ENCODE measurements around the gene CCDC154. TPM values are rescaled to one million over a fixed set of nuclear protein-coding genes. Genes with fewer than 3 reads are reported as not detected.
"Not testable (repeated sequence)": the region's sequence is repeated elsewhere in the genome, so short reads cannot be mapped to it uniquely, and the experiment has no call there.

CCDC154 gene
- total RNA-seq, 1 donor = 0.21 TPM

DNA sequence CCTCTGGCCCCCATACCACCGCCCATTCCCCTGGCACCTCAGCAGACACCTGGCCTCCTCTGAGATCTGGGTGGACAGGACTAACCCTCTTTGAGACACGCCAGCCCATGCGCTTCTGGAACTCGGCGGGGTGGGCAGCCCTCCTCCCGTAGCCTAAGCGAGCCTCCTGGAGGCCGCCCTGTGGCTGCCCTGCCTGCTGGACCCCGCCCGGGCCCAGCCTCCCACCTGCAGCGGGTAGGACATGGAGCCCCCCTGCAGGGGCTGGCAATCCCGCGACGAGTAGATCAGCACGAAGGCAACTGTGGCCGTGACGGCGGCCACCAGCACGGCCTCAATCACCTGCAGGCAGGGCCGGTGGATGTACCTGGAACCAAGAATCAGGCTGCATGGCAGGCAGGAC is 8.2 kb upstream of the CCDC154 start:
- no peaks in the 10 kb centered on the region for H3K9me3 ChIP-seq (ENCODE audit: low read depth, low read length)
- H3K4me1 ChIP-seq (ENCODE audit: insufficient read depth, low read length) = no peaks in the 10 kb centered on the region
- H3K4me3 ChIP-seq (ENCODE audit: low read length) = no peak overlapping the region
- H3K27me3 ChIP-seq (ENCODE audit: insufficient read depth, low read length) = no peaks in the 10 kb centered on the region

DNA sequence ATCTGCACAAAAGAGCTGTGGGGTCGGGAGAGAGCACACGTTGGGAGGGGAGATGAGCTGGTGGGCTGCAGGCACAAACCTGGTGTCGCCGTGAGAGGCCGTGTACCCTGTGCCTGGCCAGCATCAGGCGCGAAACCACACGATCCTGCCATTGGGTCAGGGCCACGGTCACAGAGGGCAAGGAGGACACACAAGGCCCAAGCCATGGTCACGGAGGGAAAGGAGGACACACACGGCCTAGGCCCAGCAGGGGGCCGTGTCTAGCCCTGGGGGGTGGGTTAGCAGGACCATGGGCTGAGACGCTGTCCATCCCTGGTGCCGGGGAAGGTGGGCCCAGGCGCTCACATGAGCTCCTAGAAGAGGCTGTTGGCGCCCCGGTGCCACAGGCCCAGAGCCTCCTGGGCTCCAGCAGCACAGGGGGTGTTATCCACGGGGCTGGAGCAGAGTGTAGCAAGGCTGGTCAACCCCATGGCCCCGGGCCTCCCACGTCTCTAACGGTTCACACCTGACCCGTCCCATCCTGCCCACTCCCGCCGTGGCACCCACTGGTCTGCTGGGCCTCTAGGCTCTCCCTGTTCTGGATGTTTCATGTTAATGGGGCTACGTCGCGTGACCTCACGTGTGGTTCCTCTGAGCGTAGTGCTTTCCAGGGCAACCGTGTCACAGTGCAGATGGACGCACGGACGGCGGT is 7.5 kb upstream of the CCDC154 start:
- H3K4me1 ChIP-seq (ENCODE audit: insufficient read depth, low read length) = no peaks in the 10 kb centered on the region
- no peak overlapping the region for H3K4me3 ChIP-seq (ENCODE audit: low read length)
- H3K9me3 ChIP-seq (ENCODE audit: low read depth, low read length) = no peaks in the 10 kb centered on the region
- H3K27me3 ChIP-seq (ENCODE audit: insufficient read depth, low read length) = no peaks in the 10 kb centered on the region

DNA sequence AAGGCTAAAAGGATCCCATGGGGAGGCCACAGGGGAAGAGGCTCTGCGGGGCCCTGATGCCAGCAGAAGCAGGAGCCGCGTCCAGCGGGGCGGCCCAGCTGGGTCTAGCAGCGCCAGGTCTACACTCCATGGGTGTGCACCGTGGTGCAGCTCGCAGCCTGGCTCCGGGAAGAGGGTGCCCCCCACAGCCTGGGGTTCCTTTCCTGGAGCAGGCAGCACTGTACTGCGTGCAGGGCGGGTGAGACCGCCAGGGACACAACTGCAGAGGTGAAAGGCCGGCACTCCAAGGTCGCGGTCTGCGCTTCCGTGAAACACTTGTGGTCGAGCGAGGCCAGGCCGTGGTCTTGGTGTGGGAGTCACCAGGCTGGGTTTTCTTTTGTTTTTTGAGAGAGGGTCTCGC is 6.5 kb upstream of the CCDC154 start:
- H3K9me3 ChIP-seq (ENCODE audit: low read depth, low read length) = no peaks in the 10 kb centered on the region
- no peaks in the 10 kb centered on the region for H3K27me3 ChIP-seq (ENCODE audit: insufficient read depth, low read length)
- H3K4me1 ChIP-seq (ENCODE audit: insufficient read depth, low read length) = no peaks in the 10 kb centered on the region
- no peak overlapping the region for H3K4me3 ChIP-seq (ENCODE audit: low read length)

GRCh38 chr16:1450218-1450617 is 5.9 kb upstream of the CCDC154 start:
- no peaks in the 10 kb centered on the region for H3K27me3 ChIP-seq (ENCODE audit: insufficient read depth, low read length)
- no peak overlapping the region for H3K4me3 ChIP-seq (ENCODE audit: low read length)
- H3K4me1 ChIP-seq (ENCODE audit: insufficient read depth, low read length) = no peaks in the 10 kb centered on the region
- H3K9me3 ChIP-seq (ENCODE audit: low read depth, low read length) = no peaks in the 10 kb centered on the region

DNA sequence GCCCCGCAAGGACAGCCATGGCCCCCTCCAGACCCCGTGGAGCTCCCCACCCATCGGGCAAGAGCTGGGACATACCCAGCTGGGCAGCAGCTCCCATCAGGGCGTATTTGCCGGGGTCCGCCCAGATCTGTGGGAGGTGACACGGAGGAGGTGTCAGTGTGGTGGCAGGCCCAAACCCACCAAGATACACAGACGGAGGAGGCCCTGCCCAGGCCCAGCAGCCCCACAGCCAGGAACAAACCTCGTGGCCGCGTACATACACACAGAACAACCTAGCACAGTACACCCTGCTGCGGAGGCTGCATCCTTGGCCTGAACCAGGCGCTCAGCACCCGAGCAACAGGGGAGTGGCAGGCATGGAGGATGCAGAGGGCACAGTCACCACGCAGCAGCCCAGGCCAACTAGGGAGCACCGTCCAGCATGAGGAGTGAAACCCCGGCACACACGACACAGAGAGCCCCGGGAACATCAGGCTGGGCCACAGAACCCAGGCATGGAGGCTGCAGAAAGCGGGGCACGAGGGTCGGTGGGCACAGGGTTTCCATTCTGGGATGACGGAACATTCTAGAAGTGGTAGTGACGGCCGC is 4.9 kb upstream of the CCDC154 start:
- H3K4me1 ChIP-seq (ENCODE audit: insufficient read depth, low read length) = no peaks in the 10 kb centered on the region
- H3K4me3 ChIP-seq (ENCODE audit: low read length) = no peak overlapping the region
- no peaks in the 10 kb centered on the region for H3K9me3 ChIP-seq (ENCODE audit: low read depth, low read length)
- no peaks in the 10 kb centered on the region for H3K27me3 ChIP-seq (ENCODE audit: insufficient read depth, low read length)

GRCh38 chr16:1448536-1449116 is 4.3 kb upstream of the CCDC154 start:
- Histone ChIP-seq H3K4me3 (ENCODE audit: low read length) (no peak overlapping the region), H3K4me1 (ENCODE audit: insufficient read depth, low read length) (no peaks in the 10 kb centered on the region), H3K9me3 (ENCODE audit: low read depth, low read length) (no peaks in the 10 kb centered on the region)

DNA sequence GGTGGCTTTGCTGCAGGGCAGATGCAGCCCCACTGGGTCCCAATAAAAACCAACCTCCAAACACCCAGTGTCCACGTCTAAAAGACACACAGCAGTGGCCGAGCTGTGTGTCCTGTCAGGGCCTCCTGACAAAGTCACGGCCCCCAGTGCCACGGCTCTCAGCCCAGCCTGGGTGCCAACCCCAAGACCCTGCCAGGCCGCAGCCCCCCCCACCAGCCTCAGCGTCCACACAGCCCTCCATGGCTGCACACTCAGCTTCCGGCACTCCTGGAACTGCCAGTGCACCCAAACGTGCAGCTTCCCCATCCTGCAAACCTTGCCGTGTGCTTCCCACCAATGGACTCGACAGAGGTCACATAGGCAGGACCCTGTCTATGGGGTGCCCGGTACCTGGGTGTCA is 3.6 kb upstream of the CCDC154 start:
- H3K9me3 ChIP-seq (ENCODE audit: low read depth, low read length) = no peaks in the 10 kb centered on the region
- H3K27me3 ChIP-seq (ENCODE audit: insufficient read depth, low read length) = no peaks in the 10 kb centered on the region
- H3K4me3 ChIP-seq (ENCODE audit: low read length) = no peak overlapping the region
- H3K4me1 ChIP-seq (ENCODE audit: insufficient read depth, low read length) = no peaks in the 10 kb centered on the region

More at GRCh38 chr16:1448536-1449116, 4.3 kb upstream of the CCDC154 start:
- H3K27me3 ChIP-seq (ENCODE audit: insufficient read depth, low read length) = no peaks in the 10 kb centered on the region

- Histone ChIP-seq H3K27me3 (ENCODE audit: insufficient read depth, low read length) (no peaks in the 10 kb centered on the region), H3K4me3 (ENCODE audit: low read length) (no peak overlapping the region), H3K4me1 (ENCODE audit: insufficient read depth, low read length) (no peaks in the 10 kb centered on the region)
Measured at GRCh38 chr16:1446296-1447080, 2.1 kb upstream of the CCDC154 start.

DNA sequence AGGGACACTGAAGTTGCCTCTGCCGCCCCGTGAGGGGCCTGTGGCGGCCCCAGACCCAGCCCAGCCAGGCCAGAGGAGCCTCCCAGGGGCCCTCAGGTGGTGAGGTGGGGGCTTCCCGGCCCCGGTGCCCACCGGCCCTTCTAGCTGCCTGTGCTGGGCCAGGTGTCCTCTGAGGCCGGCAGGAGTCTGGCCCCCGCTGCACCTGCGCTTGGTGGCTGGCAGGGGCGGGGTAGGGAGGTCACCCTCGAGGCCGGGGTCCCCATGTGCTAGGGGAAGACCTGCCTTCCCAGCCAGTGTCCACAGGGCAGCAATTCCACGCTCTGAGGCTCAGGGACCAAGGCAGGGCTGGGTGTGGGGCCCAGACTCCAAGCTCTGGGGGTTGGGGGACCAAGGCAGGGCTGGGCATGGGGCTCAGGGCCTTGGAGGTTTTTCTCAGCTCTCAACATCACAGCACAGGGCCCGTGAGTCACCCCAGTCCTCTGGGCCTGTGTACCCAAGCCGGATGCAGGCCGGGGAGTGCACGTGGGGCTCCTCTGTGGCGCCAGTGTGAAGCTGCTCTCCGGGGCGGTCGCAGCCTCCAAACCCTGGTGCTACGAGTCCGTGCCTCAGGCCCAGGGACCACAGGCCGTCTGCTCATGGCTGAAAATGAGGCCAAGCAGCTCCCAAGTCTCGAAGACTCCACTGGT is 1.3 kb upstream of the CCDC154 start:
- Histone ChIP-seq H3K4me3 (ENCODE audit: low read length) (no peak overlapping the region), H3K27me3 (ENCODE audit: insufficient read depth, low read length) (no peaks in the 10 kb centered on the region), H3K9me3 (ENCODE audit: low read depth, low read length) (no peaks in the 10 kb centered on the region), H3K4me1 (ENCODE audit: insufficient read depth, low read length) (no peaks in the 10 kb centered on the region)

More at GRCh38 chr16:1446296-1447080, 2.1 kb upstream of the CCDC154 start:
- H3K9me3 ChIP-seq (ENCODE audit: low read depth, low read length) = no peaks in the 10 kb centered on the region

DNA sequence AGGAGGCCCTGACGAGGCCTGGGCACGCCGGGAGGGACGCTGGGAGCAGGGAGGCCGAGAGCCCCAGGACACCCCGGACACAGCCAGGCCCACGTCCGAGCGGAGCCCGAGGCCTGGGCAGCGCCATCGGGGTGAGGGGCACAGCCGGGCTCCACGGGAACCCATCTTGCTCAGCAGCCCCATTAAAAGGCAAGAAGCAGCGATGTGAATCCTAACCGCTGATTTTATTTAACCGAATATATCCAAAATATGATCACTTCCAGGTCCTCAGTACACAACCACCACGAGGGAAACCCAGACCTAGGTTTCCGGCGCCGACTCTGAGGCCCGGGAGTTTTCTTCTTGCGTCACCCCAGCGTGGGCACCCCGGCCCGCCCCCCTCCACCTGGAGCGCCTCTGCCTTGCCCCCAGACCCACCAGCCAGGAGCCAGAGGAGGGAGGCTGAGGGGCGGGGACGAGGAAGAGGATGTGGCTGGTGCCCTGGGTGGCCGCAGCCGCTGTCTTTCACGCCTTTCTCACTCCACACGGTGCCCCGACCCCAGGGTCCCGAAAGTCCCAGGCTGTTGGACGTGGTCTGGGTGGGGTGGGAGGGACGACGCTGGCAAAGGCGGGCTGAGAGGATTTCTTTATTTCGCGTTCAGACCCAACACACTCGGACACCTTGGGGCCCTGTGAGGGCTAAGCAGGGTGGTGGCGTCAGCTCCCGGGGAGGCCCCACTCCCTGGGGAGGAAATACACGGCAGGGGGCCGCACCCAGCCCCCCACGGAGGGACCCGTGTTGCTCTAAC is 568 bp upstream of the CCDC154 start:
- H3K4me3 ChIP-seq (ENCODE audit: low read length) = no peak overlapping the region
- H3K9me3 ChIP-seq (ENCODE audit: low read depth, low read length) = no peaks in the 10 kb centered on the region
- H3K4me1 ChIP-seq (ENCODE audit: insufficient read depth, low read length) = no peaks in the 10 kb centered on the region
- no peaks in the 10 kb centered on the region for H3K27me3 ChIP-seq (ENCODE audit: insufficient read depth, low read length)

- Histone ChIP-seq H3K4me1 (ENCODE audit: insufficient read depth, low read length) (no peaks in the 10 kb centered on the region), H3K4me3 (ENCODE audit: low read length) (no peak overlapping the region), H3K9me3 (ENCODE audit: low read depth, low read length) (no peaks in the 10 kb centered on the region), H3K27me3 (ENCODE audit: insufficient read depth, low read length) (no peaks in the 10 kb centered on the region)
Measured at GRCh38 chr16:1443403-1443973, 868 bp downstream of the CCDC154 start.

DNA sequence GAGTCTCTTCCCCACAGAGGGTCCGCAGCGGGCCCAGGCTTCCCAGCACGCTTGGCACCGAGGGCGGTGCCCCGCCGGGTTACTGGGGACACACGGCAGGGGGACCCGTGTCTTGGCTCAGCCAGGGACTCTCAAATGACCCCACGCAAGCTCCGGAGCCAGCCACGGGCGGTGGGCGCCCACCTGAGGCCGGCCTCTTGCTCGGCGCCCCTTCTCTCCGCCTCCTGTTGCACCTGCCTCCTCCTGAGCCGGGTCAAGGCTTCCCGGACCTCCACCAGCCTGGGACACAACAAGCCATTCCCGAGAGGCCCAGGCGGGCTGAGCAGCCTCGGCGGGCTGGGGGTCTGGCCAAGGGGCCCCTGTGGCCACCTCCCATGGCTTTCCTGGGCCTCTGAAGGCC is 1.7 kb downstream of the CCDC154 start:
- no peaks in the 10 kb centered on the region for H3K4me1 ChIP-seq (ENCODE audit: insufficient read depth, low read length)
- H3K9me3 ChIP-seq (ENCODE audit: low read depth, low read length) = no peaks in the 10 kb centered on the region
- H3K4me3 ChIP-seq (ENCODE audit: low read length) = no peak overlapping the region
- H3K27me3 ChIP-seq (ENCODE audit: insufficient read depth, low read length) = no peaks in the 10 kb centered on the region

- Histone ChIP-seq H3K4me3 (ENCODE audit: low read length) (no peak overlapping the region), H3K9me3 (ENCODE audit: low read depth, low read length) (no peaks in the 10 kb centered on the region), H3K27me3 (ENCODE audit: insufficient read depth, low read length) (no peaks in the 10 kb centered on the region), H3K4me1 (ENCODE audit: insufficient read depth, low read length) (no peaks in the 10 kb centered on the region)
Measured at GRCh38 chr16:1441391-1441829, 2.9 kb downstream of the CCDC154 start.

DNA sequence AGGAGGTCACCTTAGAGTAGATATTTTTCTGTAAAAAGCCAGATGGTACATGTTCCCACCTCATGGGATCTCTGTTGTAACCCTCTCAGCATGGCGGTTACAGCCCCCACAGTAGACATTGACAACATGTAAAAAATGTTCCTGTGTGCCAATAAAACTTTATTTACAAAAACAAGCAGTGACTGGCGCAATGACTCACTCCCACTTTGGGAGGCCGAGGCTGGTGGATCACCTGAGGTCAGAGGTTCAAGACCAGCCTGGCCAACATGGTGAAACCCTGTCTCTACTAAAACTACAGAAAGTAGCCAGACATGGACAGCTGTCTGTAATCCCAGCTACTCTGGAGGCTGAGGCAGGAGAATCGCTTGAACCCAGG is 4.7 kb downstream of the CCDC154 start:
- not testable (repeated sequence) for H3K9me3 ChIP-seq (ENCODE audit: low read depth, low read length); H3K4me1 ChIP-seq (ENCODE audit: insufficient read depth, low read length); H3K27me3 ChIP-seq (ENCODE audit: insufficient read depth, low read length); H3K4me3 ChIP-seq (ENCODE audit: low read length)

Data from mononuclear cell (primary cell).